GM19023 (cell line): ENCODE results near the gene MPRIP.
"Not testable (repeated sequence)": the region's sequence is repeated elsewhere in the genome, so short reads cannot be mapped to it uniquely, and the experiment has no call there.

ENCODE experiments used
- ATAC-seq: cut with Tn5 transposase; IDR thresholded peaks from one replicate; pipeline ENCODE4 v1.9.1; 2021; ENCODE audit warnings: mild to moderate bottlenecking, moderate library complexity; ENCODE audit not compliant: unreplicated experiment

MPRIP gene

GRCh38 chr17:17157041-17157440 is 114.8 kb downstream of the MPRIP start:
- ATAC-seq, result no peak

- ATAC-seq, result not testable (repeated sequence)
These were observed 116.2 kb downstream of the MPRIP start for GRCh38 chr17:17158506-17158905.

GRCh38 chr17:17159571-17159970 is 117.3 kb downstream of the MPRIP start:
- no peak for ATAC-seq

- no peak for ATAC-seq
These were observed 118.9 kb downstream of the MPRIP start for GRCh38 chr17:17161121-17161520.

DNA sequence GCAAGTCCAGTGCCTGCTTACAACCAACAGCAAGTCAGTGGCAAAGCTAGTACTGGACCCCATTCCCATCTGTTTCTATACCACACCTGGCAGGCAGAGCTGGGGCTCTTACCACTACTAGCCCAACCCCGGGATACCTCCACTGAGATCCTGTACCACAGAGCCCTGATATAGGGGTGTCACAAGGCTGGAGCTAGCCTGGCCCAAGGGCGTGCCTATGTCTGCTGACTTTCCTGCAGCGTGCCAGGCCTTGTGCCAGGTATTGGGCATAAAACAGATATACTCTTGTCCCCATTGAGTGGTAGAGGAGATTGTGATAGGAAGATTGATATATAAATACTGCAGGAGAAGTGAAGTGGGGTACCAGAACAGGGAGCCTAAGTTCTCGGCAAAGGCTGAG is 119.5 kb downstream of the MPRIP start:
- no peak for ATAC-seq

- ATAC-seq, result no peak
These were observed 121.9 kb downstream of the MPRIP start for GRCh38 chr17:17164156-17164555.

GRCh38 chr17:17164676-17165075 is 122.4 kb downstream of the MPRIP start:
- no peak for ATAC-seq

DNA sequence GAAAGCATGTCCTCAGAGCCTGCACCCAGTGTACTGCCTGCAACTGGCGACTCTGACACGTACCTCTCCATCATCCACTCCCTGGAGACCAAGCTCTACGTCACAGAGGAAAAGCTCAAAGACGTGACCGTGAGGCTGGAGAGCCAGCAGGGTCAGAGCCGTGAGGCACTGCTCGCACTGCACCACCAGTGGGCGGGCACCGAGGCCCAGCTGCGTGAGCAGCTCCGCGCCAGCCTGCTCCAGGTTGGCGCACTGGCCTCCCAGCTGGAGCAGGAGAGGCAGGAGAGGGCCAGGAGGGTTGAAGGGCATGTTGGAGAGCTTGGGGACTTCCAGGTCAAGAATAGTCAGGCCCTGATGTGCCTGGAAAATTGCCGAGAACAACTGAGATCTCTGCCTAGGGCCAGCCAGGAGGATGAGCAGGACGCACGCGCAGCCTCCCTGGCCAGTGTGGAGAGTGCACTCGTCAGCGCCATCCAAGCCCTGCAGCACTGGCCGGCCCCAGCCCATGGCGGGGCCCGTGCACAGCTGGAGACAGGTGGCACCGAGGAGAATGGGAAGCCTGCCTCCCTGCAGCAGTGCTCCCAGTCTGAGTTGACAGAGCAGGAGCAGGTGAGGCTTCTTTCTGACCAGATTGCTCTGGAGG is 123.5 kb downstream of the MPRIP start:
- no peak for ATAC-seq

GRCh38 chr17:17166446-17166845 is 124.2 kb downstream of the MPRIP start:
- ATAC-seq, result no peak

DNA sequence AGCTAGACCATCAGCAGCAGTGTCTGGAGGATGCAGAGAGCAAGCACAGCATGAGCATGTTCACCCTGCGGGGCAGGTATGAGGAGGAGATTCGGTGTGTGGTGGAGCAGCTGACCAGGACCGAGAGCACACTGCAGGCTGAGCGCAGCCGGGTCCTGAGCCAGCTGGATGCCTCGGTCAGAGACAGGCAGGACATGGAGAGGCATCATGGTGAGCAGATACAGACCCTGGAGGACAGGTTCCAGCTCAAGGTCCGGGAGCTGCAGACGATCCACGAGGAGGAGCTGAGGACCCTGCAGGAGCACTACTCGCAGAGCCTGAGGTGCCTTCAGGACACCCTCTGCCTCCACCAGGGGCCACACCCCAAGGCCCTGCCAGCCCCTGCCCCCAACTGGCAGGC is 125.1 kb downstream of the MPRIP start:
- ATAC-seq, result no peak

DNA sequence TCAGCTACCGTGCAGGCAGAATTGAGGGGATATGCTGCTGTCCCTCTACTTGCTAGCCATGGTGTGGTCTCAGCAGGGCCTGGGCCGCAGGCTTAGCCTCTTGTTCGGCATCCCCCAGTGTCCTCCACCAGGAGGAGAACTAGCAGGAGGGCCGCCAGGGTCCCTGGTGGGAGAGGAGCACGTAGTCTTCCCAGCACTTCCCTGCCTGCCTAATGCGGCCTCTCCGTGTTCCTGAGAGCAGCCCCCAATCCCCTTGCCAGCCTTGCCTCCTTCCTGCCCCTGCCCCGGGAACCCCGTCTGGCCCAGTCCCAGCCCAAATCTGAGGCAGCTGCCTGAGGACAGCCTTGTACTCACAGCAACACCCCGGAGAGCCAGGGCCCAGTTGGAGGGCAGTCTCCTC is 125.7 kb downstream of the MPRIP start:
- no peak for ATAC-seq

DNA sequence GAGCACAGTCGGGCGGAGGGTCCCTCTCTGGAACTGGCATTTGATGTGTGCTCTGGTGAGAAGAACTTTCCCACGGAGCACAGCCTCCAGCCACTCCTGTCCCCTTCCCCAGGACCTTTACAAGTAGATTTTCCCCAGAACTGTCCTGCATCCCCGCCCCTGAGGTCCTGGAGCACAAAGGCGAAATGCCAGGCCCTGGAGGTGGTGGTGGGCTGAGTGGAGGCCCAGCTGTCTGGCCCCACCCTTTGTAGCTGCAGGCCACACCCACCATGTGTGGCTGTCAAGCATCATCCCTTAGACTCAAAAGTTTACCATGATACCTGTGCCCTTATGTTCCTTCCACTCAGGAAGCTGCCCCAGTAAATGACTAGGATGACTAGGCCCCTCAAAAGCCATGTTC is 126.1 kb downstream of the MPRIP start:
- no peak for ATAC-seq

GRCh38 chr17:17169396-17169795 is 127.1 kb downstream of the MPRIP start:
- no peak for ATAC-seq

GRCh38 chr17:17170346-17170985 is 128.2 kb downstream of the MPRIP start:
- ATAC-seq, result no peak

GRCh38 chr17:17171186-17171585 is 128.9 kb downstream of the MPRIP start:
- ATAC-seq, result no peak

- no peak for ATAC-seq
These were observed 130.0 kb downstream of the MPRIP start for GRCh38 chr17:17172001-17172939.

DNA sequence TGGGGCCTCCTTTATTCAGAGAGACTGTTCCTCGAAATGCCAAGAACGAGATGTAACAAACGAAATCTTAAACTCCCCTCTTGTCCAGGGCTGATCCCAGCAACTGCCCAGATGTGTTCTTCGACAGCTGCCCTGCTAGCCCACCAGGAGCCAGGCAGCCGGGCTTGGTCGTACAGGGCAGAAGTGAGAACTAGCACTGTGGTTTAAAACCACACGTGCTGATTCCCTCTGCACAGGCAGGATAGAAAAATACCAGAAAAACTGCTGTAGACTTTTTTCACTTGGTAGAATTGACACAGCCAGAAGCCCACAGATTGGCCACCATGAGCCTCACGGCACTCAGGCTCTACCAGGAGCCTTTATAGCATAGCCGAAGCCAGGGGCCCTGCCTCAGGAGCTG is 130.7 kb downstream of the MPRIP start:
- no peak for ATAC-seq

GRCh38 chr17:17173921-17174320 is 131.7 kb downstream of the MPRIP start:
- no peak for ATAC-seq

DNA sequence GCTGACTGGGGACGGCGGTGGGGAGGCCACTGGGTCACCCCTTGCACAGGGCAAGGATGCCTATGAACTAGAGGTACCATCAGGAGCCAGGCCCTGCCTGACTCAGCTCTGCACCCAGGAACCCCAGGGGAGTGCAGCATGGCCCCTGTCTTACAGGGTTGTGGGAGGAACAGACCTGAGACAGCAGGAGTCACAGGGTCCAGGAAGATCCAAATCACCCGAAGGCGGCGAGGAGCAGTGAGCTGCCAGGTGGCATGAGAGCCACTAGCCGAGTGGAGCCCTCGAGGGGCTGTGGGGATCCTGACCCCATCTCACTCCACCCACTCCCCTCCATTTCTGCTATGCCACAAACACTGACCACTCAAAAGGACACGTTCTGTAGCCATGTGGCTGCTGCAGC is 133.1 kb downstream of the MPRIP start:
- no peak for ATAC-seq

DNA sequence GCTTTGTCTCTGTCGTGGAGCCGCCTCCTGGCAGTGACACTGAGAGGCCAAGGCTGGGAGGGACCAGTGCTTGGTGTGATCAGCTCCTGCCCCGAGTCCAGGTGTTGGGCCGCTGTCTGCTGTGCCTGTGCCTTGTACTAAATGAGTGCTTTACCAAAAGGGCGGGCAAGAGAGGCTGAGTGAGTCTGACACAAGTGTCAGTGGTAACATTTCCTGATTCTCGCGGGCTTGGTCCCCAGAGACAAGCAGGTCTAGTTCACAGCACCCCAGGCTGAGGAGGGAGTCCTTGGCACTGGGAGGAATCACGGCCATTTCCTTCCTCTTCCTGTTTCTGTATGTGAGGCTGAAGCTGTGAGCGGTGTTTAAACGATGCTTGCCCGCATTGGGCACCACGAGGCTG is 133.7 kb downstream of the MPRIP start:
- no peak for ATAC-seq

- no peak for ATAC-seq
These were observed 134.1 kb downstream of the MPRIP start for GRCh38 chr17:17176341-17176740.

DNA sequence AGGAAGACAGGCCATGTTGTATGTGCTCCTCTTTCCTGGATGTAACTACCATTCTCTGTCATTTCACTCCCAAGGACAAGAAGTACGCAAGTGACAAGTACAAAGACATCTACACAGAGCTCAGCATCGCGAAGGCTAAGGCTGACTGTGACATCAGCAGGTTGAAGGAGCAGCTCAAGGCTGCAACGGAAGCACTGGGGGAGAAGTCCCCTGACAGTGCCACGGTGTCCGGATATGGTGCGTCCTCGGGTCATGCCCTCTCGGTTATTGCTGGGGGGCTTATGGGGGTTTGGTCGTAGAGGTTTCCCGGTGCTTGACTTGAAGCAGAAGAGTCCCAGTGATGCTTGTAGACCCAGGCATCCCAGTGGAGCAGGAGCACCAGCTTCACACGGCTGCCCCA is 134.9 kb downstream of the MPRIP start:
- ATAC-seq, result no peak
